NCI-H1436 treated with DMSO at 0.1 percent for 48 hours (cell line): ENCODE data around the gene RESF1.
A peak's percentile ranks its signal among the peaks of the same experiment; 100 is the strongest.
"Not testable (repeated sequence)": the region's sequence is repeated elsewhere in the genome, so short reads cannot be mapped to it uniquely, and the experiment has no call there.

Experiments
- DNase-seq: peaks from one replicate; lab custom pipeline; 2025; lab: John Stamatoyannopoulos, UW

RESF1 gene, protein sequence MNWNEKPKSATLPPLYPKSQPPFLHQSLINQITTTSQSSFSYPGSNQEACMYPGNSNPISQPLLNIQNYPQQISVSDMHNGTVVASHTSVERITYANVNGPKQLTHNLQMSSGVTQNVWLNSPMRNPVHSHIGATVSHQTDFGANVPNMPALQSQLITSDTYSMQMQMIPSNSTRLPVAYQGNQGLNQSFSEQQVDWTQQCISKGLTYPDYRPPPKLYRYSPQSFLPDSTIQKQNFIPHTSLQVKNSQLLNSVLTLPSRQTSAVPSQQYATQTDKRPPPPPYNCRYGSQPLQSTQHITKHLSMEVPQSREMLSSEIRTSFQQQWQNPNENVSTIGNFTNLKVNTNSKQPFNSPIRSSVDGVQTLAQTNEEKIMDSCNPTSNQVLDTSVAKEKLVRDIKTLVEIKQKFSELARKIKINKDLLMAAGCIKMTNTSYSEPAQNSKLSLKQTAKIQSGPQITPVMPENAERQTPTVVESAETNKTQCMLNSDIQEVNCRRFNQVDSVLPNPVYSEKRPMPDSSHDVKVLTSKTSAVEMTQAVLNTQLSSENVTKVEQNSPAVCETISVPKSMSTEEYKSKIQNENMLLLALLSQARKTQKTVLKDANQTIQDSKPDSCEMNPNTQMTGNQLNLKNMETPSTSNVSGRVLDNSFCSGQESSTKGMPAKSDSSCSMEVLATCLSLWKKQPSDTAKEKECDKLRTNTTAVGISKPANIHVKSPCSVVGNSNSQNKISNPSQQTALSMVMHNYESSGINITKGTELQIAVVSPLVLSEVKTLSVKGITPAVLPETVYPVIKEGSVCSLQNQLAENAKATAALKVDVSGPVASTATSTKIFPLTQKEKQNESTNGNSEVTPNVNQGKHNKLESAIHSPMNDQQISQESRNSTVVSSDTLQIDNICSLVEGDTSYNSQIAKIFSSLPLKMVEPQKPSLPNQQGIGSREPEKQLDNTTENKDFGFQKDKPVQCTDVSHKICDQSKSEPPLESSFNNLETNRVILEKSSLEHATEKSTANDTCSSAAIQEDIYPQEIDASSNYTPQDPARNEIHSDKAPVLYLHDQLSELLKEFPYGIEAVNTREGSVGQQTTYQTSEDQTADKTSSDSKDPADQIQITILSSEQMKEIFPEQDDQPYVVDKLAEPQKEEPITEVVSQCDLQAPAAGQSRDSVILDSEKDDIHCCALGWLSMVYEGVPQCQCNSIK (N-terminal part only)

DNA sequence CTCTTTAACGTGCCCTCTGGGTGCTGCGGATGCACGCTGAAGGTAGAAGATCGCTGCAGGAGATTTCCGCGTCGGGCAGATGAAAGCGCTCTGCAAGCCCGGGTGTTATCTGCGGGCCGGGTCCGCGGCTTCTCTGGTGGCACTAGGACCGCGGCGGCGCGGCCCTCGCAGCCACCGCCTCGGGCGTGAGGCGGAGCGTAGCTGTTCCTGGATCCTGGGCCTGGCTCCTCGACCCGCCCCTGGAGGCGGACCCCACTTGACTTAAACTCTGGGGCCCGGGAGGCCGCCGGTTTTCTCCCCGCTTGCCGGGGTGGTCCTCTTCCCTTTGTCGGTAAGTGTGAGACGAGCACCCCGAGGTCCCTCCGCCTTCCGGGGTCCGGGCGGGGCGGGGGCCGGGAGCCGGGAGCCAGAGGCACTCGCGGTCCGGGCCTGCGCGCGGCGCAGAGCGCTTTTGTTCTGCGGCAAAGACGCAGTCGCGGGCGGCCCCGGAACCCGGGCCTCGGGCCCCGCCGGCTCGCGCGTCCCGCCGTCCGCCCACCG is at the start of gene RESF1:
TSS of gene RESF1 (plus strand) at position 255 of the 540 bp plus-strand sequence. CDS start 21,541 bp downstream, outside the sequence.
- peak; percentile 64 for DNase-seq

DNA sequence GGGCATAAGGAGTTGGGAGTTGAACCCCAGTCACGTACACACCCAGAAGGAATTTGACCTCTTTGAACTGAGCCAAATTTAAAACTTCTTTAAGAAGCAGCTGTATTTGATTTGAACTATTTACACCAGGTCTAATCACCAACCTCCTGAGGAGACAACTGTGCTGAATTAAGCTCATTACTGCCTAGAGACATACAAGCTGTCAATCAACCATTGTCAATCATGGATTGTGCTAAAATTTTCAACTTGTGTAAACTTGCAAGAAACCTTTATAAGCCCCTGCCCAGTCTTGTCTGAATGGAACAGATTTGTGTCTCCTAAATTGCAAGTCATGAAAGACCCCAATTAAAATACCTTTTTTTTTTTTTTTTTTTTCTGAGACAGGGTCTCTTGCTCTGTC is 44.3 kb upstream of the RESF1 start:
- no peak for DNase-seq

DNA sequence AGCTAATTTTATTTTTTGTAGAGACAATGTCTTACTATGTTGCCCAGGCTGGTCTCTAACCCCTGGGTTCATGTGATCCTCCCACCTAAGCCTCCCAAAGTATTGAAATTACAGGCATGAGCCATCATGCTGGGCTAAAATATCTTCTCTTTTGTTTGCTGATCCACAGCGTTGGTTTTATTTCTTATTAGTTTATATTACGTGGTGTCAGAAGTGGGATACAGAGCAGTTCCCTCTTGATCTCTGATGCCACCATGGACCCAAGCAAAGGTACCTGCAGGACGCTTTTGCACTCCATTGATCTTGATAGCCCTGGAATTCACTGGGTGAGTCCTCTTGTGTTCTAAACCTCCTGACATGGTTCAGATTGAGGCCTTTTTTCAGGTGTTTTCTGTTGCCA is 43.8 kb upstream of the RESF1 start:
- DNase-seq = no peak

- no peak for DNase-seq
These were observed 36.7 kb upstream of the RESF1 start for GRCh38 chr12:31922341-31923062.

DNA sequence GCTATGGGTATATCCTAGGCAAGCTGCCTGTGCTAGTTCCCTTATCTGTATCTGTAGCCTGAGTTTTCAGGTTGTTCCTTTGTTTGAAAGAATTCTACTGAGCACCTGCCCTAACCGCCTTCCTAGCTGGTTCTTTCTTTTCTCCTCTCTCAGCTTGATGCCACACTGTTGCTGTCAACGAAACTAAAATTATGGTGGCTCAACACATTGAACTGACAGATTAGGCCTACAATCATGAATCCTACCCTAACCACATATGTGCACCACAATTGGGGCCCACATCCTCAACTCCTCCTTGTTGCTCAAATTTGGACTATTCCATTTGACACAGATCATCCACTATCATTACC is 36.2 kb upstream of the RESF1 start:
- DNase-seq = no peak

- DNase-seq = no peak
These were observed 30.8 kb upstream of the RESF1 start for GRCh38 chr12:31928246-31929026.

DNA sequence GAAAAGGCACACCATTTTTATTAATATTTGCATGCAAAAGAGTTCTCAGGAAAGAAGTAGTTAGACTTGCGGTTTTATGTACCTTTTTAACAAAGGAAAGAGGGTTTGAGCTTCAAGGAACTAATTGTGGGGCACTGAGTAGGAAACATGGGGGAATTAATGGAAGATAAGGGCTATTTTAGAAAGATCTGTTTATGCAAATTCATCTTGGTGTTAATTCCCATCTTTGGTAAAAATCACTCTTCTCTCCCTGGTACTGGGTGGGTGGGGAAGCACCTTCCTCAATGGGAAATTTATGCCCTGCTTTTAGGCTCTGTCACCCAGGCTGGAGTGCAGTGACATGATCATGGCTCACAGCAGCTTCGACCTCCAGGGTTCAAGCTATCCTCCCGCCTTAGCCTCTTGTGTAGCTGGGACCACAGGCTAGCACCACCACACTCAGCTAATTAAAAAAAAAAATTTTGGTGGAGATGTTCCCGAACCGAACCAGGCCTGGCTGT is 30.1 kb upstream of the RESF1 start:
- no peak for DNase-seq

GRCh38 chr12:31931796-31932715 is 27.2 kb upstream of the RESF1 start:
- no peak for DNase-seq

DNA sequence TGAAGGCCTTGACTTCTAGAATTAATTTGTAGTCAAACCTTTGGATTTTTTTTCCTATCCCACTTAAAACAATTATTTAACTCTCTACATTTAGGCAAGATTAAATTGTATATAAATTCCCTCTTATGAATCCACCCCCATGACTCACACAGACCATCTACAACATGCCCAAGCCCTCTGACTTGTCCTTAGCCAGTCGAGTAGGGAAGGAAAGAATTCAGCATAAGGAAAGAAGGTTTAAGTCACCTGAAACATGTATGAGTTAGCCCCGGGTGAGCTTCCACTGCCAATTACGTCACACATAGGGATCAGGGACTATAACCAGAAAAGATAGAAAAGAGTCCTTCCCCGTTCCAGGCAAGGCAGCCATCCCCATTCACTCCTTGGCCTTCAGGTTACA is 14.9 kb upstream of the RESF1 start:
- no peak for DNase-seq

- DNase-seq = no peak
These were observed 11.2 kb upstream of the RESF1 start for GRCh38 chr12:31947971-31948370.

GRCh38 chr12:31948697-31949359 is 10.4 kb upstream of the RESF1 start:
- not testable (repeated sequence) for DNase-seq

DNA sequence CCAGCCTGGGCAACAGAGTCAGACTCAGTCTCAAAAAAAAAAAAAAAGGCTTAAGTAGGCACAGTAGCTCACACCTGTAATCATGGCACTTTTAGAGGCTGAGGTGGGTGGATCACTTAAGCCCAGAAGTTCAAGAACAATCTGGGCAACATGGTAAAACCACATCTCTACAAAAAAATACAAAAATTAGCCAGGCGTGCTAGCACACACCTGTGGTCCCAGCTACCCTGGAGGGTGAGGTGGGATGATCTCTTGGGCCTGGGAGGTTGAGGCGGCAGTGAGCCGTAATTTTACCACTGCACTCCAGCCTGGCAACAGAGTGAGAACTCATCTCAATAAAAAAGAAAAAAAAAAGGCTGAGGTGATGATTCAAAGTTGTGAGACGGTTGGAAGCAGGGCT is 9.1 kb upstream of the RESF1 start:
- no peak for DNase-seq

GRCh38 chr12:31950492-31950891 is 8.7 kb upstream of the RESF1 start:
- no peak for DNase-seq

DNA sequence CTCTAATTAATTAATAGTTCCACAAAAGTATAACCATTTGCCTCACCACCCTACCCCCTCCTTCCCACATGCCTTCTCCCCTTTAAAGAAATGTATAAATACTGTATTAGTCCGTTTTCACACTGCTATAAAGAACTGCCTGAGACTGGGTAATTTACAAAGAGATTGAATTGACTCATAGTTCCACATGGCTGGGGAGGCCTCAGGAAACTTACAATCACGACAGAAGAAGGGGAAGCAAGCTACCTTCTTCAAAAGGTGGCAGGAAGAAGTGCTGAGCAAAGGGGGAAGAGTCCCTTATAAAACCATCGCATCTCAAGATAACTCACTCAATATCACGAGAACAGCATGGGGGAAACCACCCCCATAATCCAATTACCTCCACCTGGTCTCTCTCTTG is 8.2 kb upstream of the RESF1 start:
- no peak for DNase-seq

GRCh38 chr12:31951939-31952338 is 7.3 kb upstream of the RESF1 start:
- DNase-seq = no peak

DNA sequence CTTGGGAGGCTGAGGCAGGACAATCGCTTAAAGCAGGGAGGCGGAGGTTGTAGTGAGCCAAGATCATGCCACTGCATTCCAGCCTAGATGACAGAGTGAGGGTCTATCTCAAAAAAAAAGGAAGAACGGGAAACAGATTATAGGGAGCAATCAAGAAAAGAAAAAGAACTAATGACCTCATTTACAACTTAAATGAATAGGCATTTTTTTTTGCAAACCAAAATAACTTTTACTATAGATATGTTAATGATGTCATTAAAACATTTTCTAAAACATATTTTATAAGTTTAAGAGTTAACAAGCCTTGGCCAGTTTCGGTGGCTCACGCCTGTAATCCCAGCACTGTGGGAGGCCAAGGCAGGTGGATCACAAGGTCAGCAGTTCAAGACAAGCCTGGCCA is 6.8 kb upstream of the RESF1 start:
- no peak for DNase-seq

GRCh38 chr12:31954925-31955858 is 4.0 kb upstream of the RESF1 start:
- no peak for DNase-seq
